CD4-positive, alpha-beta T cell treated with Interleukin-4 for 1 hour (primary cell): ENCODE data around the gene MYLIP.
"Not testable (repeated sequence)": the region's sequence is repeated elsewhere in the genome, so short reads cannot be mapped to it uniquely, and the experiment has no call there.

Experiments
- DNase-seq, 2 donors: peaks; one replicate each; pipeline ENCODE4 v3.0.0-alpha.2; 2020 to 2022

MYLIP gene

GRCh38 chr6:16176600-16176999, 47.7 kb downstream of the MYLIP start:
- DNase-seq: not testable (repeated sequence)

DNA sequence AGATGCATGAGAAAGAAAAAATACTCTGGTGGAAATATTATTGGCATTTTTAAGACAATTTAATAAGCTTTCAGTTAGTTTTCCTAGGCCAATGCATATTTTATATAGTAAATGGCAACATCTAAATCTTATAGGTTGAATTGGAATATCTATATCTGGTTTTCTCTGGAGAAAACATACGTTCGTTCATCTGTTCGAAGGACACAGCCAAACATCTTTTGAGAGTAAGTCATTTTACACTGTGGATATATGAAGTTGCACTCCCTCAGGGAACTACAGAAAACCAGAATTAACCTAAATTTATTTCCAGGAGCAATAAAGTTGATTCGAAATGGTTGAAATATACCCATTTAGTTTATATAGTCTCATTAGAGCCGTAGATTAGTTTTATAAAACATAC, 49.0 kb downstream of the MYLIP start:
- DNase-seq: no peak

GRCh38 chr6:16178351-16178750, 49.5 kb downstream of the MYLIP start:
- no peak for DNase-seq

- DNase-seq: no peak
Observed at GRCh38 chr6:16179063-16179462, 50.2 kb downstream of the MYLIP start.

GRCh38 chr6:16179970-16180431, 51.1 kb downstream of the MYLIP start:
- peak; percentile 73 to 81 for DNase-seq

DNA sequence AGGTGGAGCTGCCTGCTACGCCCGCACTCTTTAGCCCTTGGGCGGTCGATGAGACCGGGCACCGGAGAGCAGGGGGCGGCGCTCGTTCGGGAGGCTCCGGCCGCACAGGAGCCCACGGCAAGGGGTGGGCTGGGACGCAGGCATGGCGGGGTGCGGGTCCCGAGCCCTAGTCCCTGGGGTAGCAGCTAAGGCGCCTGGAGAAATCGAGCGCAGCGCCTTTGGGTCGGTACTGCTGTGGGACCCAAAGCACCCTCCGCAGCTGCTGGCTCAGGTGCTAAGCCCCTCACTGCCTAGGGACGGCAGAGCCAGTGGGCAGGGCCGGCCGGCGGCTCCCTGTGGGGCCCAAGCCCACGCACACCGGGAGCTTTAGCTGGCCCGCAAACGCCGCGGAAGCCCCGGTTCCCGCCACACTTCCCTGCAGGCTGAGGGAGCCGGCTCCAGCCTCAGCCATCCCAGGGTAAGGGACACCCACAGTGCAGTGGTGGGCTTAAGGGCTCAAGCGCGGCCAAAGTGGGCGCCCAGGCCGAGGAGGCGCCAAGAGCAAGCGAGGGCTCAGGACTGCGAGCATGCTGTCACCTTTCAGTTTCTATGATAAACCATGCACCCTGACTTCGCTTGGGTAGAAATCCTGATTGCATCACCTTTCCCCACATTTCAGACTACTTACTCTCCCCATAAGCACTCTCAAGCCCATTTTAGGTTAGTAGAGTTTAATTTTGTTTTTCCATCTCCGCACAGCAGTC, 52.0 kb downstream of the MYLIP start:
- no peak for DNase-seq

DNA sequence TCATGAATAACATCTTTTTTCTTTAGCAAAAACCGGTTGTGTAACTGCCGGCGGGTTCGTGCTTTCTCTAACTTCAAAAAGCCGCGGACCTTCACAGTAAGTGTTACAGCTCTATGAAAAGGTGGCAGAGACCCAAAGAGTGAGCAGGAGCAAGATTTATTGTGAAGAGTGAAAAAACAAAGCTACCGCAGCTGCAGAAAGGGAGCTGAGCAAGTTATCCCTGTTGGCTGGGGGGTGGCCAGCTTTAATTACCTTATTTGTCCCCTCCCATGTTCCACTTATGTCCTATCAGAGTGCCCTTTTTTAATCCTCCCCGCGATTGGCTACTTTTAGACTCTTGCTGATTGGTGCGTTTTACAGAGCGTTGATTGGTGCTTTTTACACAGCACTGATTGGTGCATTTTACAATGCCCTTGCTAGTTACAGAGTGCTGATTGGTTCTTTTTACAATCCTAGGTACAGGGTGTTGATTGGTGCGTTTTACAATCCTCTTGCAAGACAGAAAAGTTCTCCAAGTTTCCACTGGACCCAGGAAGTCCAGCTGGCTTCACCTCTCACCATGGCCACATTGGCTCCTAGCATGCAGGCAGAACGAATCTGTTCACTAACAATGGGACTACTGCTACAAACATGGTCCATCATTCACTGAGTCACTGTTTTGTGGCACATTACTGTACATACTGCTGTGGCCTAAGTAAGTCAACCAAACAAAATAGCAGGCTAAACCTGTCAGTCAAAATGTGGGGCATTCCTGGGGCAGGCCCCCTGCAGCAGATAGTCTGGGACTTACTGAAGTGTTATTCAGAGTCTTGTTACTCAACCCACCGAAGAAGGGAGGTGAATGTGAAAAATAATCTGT, 52.8 kb downstream of the MYLIP start:
- DNase-seq: no peak

GRCh38 chr6:16183187-16183664, 54.3 kb downstream of the MYLIP start:
- peak in 1 of 2 donors; percentile 60 for DNase-seq

DNA sequence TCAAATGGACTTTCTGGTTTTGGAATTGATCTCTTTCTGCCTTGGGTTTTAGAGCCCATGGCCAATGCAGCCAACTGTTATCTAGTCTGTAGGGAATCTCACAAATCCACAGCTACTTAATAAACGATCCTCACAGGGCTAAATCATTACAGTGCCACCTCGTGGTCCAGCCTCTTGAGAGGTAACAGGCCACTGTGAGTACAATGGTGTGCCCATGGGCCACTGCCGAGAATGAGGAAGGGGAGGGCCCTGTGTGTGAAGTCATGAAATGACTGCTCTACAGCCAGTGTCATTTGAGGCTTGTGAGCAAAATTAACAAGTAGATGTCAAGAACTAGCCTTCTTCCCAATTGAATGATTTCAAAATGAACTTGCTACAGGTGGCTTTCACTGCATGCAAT, 55.2 kb downstream of the MYLIP start:
- DNase-seq: peak; percentile 19 to 27

DNA sequence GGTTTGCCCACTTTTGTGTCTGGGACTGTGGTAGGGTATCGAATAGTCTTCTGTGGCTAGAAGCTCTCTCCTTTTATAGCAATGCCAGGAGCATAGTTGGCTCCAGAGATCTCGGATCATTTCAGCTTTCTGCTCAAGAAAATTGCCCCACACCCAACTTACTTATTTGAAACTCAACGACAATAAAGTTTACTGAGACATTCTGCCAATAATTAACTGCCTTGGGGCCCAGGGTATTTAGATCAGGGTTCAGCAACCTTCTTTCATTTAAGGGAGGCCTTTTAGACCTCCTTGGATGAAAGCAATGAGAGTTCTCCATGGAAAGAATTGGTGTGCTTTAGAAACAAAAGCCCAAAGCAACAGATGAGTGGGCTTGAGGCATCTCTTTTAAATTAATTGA, 55.7 kb downstream of the MYLIP start:
- DNase-seq: no peak

DNA sequence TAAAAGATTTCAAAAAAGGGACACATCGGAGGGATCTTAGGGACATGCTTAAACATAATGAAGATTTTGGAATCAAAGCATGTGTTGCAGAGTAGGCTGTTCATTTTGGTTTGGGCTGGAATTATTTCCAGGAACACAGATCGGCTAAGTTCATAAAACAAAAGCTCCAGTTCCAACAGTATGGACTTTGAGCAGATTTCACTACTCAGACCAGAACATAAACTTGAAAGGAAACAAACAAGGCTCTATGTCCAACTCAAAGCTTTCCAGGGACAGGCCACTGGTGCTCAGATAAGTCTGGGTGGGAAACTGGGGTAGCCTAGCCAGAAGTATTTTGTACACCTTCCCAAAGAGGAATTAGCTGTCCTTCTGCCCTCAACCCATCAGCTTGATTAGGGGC, 58.3 kb downstream of the MYLIP start:
- DNase-seq: no peak

DNA sequence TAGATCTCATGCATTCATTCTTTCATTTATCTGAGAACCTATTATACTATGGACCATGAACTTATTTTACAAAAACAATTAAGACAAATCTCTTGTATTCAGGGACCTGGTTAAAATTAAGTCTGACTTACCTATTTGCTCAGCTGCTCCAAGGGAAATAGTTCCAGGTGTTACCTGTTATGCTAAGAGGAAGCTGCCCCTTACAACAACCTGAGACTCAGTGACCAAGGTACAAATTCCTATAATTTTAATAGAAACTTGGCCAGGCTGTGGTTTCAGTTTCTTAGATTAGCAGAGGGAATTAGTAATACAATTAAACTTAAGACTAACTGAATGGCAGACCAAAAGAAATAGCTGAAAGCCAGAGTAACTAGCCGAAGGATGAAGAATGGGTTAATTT, 61.3 kb downstream of the MYLIP start:
- no peak for DNase-seq

DNA sequence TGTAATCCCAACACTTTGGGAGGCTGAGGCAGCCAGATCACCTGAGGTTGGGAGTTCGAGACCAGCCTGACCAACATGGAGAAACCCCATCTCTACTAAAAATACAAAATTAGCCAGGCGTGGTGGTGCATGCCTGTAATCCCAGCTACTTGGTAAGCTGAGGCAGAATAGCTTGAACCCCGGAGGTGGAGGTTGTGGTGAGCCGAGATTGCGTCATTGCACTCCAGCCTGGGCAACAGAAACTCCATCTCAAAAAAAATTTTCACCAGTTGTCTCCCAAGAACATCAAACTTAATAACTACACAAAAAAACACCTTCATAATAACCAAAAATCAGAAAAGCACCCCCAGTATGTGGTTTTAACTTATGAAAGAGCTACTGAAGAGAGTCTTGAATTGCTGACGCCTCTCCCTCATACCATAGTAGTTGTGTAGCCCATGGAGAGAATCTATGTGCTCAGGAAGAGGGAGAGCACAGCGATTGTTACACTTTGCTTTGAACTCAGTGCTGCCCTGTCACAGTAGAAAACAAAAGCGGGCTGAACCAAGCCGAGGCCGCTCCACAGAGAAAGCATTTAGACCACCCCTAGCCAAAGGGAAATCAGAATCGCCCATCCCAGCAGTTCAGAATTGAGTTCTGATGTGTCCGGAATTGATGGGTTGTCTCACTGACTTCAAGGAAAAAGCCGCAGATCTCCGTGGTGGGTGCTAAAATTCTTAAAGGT, 67.5 kb downstream of the MYLIP start:
- no peak for DNase-seq

GRCh38 chr6:16196984-16197546, 68.2 kb downstream of the MYLIP start:
- DNase-seq: no peak
